ENCODE data around the gene WDFY4.

- TF ChIP-seq FOXA1 (IDR thresholded peaks at IDR 0.05) (no peak), CTBP1 (IDR thresholded peaks at IDR 0.05; ENCODE audit: borderline replicate concordance) (no peak), FOXK2 (IDR thresholded peaks at IDR 0.05) (no peak), ELF4 (IDR thresholded peaks at IDR 0.05) (no peak), FOXM1 (IDR thresholded peaks at IDR 0.05; ENCODE audit: borderline replicate concordance) (no peak), SP1 (IDR thresholded peaks at IDR 0.05) (no peak), TARDBP (IDR thresholded peaks at IDR 0.05) (no peak), ZNF384 (IDR thresholded peaks at IDR 0.05) (no peak), L3MBTL2 (conservative IDR thresholded peaks at IDR 0.05) (no peak), NFRKB (IDR thresholded peaks at IDR 0.05) (no peak), ARNT (IDR thresholded peaks at IDR 0.05) (no peak)
These were observed 187.6 kb downstream of the WDFY4 start for GRCh38 chr10:48872234-48872633.

Data from HEK293T (cell line).